Measurements from ENCODE around the gene SLC4A9.

The SLC4A9 gene, protein sequence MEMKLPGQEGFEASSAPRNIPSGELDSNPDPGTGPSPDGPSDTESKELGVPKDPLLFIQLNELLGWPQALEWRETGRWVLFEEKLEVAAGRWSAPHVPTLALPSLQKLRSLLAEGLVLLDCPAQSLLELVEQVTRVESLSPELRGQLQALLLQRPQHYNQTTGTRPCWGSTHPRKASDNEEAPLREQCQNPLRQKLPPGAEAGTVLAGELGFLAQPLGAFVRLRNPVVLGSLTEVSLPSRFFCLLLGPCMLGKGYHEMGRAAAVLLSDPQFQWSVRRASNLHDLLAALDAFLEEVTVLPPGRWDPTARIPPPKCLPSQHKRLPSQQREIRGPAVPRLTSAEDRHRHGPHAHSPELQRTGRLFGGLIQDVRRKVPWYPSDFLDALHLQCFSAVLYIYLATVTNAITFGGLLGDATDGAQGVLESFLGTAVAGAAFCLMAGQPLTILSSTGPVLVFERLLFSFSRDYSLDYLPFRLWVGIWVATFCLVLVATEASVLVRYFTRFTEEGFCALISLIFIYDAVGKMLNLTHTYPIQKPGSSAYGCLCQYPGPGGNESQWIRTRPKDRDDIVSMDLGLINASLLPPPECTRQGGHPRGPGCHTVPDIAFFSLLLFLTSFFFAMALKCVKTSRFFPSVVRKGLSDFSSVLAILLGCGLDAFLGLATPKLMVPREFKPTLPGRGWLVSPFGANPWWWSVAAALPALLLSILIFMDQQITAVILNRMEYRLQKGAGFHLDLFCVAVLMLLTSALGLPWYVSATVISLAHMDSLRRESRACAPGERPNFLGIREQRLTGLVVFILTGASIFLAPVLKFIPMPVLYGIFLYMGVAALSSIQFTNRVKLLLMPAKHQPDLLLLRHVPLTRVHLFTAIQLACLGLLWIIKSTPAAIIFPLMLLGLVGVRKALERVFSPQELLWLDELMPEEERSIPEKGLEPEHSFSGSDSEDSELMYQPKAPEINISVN

DNA sequence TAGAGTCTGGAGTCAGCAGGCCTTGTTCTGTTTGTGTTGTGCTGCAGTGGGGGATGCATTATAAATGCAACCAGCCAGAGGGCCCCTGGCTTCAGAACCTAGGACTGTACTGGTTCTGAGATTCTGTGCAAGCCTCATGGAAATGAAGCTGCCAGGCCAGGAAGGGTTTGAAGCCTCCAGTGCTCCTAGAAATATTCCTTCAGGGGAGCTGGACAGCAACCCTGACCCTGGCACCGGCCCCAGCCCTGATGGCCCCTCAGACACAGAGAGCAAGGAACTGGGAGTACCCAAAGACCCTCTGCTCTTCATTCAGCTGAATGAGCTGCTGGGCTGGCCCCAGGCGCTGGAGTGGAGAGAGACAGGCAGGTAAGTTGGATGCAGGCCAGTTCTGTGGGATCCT, at the start of gene SLC4A9:
Gene SLC4A9, plus strand, starts transcription at position 94 of the 400 bp plus-strand sequence. Its CDS starts 43 bp downstream, at position 137.
- no peak for DNase-seq (ENCODE audit: low read depth in 2 of 2)

DNA sequence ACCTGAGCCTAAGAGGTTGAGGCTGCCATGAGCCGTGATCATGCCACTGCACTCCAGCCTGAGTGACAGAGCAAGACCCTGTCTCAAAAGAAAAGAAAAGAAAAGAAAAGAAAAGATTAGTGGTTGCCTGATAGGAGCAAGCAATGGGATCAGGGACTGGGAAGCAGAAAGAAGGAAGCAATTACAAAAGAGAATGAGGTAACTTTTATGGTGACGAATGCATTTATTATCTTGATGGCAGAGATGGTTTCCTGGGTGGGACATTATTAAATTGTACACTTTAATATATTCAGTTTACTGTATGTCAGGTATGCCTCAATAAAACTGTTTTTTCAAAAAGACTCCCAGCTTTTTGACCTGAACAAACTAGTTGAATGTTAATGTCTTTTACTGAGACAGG, 49.6 kb upstream of the SLC4A9 start:
- DNase-seq (ENCODE audit: low read depth in 2 of 2) = no peak

DNA sequence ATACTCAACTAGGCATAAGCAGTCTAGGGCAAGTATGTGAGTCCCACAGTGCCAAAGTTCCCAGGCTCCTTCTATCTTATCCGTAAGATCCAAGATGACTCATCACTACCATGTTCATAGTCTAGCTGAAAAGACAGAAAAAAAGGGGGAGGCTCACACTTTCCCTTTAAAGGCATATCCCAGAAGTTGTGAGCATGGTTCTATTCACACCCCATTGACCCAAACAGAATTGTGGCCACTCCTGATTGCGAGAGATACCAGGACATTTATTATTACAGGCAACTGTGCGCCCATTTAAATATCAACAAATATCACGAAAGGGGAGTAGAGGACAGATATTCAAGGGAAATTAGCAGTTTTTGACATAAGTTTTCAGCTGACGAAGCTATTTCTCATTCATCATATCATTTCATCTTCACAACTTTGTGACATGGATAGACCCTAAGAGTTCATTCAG, 49.0 kb upstream of the SLC4A9 start:
- no peak for DNase-seq (ENCODE audit: low read depth in 2 of 2)

DNA sequence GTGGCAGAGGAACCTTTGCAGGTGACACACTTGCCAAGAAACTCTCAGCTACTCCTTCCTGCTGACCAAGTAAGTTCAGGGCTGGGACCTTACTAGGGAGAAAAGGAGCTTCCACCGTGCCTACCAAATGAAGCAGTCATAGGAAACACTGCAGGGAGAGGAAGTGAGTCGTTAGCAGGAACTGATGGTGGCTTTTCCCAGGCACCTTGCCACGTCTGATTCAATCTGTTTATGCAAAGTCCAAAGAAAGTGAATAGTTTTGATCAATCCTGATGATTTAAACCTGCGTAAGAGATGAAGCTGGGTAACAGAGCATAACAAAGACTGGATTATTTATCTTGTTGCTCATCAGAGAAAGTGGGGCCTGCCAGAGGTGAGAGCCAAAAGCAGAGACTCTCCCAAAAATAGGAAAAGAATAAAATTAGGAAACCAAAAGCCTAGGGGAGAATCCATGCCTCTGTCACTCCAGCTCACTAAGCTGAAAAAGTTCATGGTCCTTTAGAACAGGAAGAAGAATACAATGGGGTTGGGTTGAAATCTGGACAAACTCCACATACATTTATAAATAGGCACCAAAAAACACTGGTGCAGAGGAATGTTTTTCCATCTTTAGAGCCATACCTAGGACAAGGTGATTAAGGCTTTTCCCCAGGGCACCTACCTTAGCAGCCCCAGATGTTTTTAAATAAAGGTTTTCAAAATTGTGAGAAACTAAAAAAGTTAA, 47.8 kb upstream of the SLC4A9 start:
- DNase-seq (ENCODE audit: low read depth in 2 of 2) = no peak

DNA sequence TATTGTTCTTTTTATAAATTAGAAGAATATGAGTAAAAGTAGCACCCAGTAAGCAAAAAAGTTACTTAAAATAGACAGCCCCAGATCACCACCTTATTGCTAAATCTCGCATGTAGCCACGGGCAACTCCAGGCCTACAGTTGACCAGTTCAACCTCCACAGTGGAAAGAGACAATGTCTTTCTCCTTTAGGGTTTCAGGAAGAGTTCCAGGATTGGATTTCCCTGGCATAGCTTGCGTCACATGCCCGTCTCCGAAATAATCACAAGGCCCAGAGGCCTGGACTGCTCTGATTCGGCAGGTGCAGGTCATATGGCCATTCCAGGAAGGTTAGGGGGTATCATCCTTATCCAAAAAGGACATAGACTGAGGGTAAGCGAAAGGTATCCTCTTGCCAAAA, 47.2 kb upstream of the SLC4A9 start:
- DNase-seq (ENCODE audit: low read depth in 2 of 2) = no peak

DNA sequence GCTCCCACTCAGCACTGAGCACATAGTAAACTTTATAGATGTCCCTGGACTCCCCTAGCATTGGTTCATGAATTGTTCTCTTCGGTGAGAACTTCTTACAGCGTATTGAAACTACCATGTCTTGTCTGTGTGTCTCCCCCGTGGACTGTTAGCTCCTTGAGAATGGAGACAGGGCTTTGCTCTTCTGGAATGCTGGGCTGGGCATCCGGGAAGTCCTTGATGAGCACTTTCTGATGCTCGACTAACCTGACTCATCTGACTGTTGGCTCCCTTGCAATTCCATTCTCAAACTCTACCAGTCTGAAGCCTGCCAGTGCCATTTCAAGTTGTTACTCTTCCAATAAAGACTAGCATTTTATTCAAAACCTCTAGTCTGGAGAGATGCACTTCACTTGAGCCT, 42.1 kb upstream of the SLC4A9 start:
- DNase-seq (ENCODE audit: low read depth in 2 of 2) = no peak

DNA sequence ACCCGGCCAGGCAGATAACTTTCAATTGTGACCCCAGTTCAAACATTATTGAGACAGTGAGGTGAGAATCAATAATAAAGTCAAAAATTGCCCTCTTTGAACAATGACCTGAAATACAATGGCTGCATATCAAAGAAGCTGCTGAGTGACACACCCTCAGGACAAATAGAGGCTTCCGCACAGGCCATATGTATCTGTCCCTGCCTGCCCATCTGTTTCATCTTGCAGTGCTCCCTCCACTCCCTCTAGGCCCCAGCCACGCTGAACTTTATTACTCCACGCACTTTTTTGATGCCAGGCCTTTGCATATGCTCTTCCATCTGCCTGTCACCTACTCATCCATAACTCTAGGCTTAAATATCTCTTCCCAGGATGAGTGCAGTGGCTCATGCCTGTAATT, 41.2 kb upstream of the SLC4A9 start:
- DNase-seq (ENCODE audit: low read depth in 2 of 2) = no peak

DNA sequence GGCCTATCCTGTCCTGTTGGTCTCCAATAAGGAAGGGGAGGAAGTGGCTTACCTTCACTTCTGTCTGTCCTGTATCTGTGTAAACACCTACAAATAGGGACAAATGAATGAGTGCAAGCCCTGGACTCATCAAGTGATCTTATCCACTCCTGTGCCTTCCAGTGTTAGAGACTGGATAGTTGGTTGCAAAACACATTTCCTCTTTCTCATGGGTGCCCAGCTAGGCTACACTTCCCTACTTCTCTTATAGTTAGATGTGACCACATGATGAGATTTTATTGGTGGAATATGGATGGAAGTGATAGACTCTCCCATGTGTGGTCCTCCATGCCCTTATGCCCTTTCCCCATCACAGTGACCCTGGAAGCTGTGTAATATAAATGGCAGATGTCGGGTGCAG, 40.2 kb upstream of the SLC4A9 start:
- no peak for DNase-seq (ENCODE audit: low read depth in 2 of 2)

DNA sequence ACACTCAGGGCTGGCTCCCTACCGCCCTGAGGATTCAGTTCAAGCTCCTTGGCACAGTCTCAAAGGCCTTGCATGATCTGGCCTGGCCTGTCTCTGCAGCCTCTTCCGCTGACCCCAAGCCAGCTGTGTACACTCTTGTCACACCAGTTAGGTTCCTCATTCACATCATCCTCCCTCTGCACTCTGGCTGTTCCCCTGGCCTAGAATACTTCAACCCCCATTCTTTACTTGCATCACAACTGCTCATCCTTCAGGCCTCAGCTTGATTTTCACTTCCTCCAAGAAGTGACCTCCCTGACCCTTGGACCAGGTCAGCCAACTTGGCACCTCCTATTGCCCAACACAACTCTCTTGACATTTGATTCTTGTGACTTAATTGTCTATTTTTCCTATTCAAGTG, 38.2 kb upstream of the SLC4A9 start:
- DNase-seq (ENCODE audit: low read depth in 2 of 2) = no peak

DNA sequence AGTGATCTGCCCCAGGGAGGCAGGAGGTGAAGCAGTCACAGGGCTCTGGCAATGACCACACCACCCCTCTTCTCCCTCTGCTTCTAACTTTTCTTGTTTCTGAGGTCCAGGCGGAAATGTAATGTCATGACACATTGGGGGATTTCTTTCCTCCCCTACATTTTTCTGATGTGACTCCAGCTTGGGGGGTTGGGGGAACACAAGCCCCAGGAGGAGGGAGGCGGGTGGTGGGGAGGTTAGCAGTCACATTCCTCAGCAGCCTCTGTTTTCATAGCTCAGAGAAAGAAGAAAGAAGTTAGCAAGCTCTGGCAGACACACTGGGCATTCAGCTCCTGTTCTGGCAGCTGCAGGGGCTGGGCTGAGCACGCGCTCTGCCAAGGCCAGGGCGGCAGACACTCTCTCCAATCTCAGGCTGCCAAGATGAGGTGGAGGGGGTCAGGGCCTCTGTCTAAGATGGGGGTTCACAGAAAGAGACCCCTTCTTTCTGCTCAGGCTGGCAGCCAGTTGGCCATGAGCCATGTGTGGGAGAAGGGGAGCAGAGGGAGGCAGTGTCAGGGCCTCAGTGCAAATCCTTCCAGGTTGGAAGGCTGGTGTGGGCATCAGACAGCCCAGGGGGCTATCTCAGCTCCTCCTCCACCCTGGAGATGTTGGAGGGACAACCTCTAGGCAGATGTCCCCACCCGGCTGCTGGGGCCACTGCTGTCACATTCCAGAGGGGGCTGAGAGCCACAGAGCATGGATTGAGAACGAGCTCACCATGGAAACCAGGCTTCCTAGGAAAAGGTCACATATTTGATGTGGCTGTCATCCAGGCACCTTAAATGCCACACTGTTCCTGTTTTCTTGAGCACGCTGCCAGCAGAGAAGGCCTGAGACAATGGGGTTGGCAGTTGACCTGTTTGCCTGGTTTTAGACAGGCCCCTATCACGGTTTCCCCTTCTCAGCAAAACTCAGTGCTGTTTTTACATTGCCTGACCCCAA, 37.0 kb upstream of the SLC4A9 start:
- DNase-seq (ENCODE audit: low read depth in 2 of 2) = no peak

DNA sequence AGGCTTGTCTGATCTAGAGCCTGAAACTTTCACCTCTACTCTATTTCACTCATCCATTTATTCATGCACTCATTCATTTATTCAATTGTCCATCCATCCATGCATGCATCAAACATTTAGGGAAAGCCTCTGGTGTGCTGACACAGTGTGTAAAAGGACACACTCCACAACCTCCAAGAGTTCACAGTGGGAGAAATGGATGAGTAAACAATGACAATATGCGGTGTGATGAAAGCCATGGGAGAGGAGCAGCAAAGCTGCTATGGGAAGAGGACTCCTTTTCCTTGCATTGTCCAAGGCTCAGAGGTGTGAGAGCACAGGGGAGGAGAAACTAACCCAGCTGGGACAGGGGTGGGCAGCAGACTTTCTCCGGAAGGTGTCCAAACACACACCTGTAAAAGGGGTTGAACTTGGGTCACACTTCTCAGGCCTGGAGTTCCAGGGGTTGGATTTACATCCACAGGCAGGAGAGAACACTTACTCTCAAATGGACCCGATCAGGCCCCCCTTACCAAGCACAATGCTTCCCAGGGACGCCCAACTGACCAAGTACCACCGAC, 35.9 kb upstream of the SLC4A9 start:
- no peak for DNase-seq (ENCODE audit: low read depth in 2 of 2)

DNA sequence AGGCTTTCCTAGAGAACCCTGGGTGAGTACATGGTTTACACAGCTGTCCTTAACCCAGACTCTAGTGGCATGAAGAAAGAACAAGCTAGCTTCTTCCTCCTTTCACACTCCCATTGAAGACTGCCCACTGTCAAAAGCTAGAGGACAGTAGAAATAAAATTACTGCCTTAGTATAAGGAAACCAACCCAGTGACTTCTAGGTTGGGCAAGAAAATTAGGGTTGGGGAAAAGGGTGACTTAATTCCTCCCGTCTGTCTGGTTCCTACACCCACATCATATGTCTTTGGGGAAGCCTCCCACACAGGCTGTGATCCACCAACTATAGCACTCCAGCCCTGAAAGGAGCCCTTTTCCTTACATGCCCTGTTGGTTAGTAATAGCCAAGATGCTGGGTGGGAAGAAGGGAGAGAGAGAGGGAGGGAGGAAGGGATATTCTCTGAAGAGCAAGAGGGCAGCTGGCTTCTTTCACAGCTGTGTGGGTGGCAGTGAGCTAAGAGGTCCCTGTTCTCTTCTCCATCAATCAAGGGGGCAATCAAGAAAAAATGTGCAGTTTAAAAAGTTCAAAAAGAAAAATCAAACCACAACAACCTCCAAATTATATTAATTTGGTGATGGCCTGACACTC, 35.3 kb upstream of the SLC4A9 start:
- DNase-seq (ENCODE audit: low read depth in 2 of 2) = no peak

DNA sequence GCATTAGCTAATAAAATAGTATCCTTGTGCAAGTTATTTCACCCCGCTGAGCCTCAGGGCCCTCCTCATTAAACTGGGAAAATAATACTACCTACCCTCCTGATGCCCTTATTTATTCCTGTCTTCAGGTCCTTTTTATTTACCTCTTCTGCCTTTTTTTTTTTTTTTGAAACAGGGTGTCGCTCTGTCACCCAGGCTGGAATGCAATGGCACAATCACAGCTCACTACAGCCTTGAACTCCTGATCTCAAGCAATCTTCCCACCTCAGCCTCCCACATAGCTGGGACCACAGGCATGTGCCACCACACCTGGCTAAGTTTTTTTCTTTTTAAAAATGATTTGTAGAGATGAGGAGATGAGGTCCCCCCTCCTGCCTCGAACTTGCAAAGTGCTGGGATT, 34.5 kb upstream of the SLC4A9 start:
- DNase-seq (ENCODE audit: low read depth in 2 of 2) = no peak

DNA sequence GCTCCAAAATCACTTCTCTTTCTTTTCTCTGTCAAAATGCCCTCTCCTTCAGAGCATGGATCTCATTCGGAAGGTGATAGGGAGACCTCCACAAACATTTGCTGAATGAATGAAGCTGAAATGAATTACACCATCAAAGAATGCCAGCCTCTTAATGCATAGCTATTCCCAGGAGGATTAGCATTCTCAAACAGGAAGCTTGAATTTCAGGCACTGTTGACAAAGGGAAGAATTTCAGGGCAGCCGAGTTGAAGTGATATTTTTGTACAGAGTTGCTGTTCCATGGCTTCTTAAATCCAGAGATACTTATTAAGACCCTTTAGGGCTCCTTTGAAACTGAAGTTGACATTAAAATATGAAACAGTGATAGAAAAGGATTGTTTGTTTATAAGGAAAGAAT, 32.4 kb upstream of the SLC4A9 start:
- DNase-seq (ENCODE audit: low read depth in 2 of 2) = no peak

DNA sequence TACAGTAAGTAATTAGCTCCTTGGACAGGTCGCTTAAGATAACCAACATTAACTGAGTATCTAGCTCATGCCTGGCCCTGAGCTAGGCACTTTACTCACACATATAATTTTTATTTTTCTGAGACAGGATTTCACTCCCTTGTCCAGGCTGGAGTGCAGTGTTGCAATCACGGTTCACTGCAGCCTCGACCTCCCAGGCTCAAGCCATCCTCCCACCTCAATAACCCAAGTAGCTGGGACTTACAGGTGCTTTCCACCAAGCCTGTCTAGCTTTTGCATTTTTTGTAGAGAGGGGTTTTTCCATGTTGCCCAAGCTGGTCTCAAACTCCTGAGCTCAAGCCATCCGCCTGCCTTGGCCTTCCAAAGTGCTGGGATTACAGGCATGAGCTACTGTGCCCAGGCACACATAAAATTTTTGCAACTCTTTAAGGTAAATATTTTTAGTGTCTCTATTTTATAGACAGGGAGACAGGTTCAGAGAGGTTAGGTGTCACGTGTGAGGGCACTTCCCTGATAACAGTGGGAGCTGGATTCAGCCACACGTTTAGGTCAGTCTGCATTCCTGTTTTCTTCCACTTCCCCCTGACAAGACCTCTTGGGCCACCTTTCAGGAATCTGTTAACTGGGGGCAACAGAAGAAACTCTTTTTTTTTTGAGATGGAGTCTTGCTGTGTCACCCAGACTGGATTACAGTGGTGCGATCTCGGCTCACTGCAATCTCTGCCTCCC, 31.8 kb upstream of the SLC4A9 start:
- no peak for DNase-seq (ENCODE audit: low read depth in 2 of 2)

DNA sequence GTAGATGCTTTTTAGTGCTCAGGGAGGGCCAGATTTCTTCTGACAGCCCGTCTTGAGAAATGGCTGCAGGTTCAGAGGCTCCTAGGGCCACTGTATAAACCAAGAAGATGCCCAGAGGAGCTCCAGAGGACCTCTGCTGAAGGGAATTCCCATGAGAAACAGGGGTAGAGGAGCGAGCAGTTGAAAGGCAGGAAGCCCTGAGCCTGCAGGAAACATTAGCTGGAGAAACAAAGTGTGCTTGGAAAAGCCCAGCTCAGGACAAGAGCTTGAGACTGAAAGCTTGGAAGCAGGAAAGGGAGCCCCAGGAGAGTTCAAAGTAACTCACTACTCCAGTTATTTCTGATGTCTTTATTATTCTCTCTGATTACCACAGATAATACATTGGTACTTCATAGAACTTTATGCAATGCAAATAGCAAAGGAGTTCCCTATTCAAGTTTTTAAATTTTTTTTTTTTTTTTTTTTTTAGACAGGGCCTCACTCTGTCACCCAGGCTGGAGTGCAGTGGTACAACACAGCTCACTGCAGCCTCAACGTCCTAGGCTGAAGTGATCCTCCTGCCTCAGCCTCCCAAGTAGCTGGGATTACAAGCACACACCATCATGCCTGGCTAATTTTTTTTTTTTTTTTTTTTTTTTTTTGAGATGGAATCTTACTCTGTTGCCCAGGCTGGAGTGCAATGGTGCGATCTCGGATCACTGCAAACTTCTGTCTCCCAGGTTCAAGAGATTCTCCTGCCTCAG, 30.1 kb upstream of the SLC4A9 start:
- no peak for DNase-seq (ENCODE audit: low read depth in 2 of 2)

DNA sequence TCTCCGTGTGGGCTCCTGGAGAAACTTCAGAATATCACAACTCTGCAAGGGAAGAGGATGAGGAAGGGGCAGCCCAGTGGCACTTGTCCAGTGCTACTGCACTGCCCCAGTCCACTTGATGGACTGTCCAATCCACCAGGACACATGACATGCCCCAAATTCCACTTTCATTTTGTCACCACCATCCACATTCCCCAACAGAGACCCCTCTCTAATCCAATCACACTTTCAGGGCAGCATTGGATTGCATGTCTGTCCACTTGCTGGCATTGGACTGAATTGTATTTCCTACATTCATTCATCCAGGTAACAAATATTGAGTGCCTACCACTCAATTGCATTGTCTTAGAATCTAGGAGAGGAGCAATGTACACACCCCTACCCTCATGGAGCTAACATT, 28.4 kb upstream of the SLC4A9 start:
- DNase-seq (ENCODE audit: low read depth in 2 of 2) = no peak

DNA sequence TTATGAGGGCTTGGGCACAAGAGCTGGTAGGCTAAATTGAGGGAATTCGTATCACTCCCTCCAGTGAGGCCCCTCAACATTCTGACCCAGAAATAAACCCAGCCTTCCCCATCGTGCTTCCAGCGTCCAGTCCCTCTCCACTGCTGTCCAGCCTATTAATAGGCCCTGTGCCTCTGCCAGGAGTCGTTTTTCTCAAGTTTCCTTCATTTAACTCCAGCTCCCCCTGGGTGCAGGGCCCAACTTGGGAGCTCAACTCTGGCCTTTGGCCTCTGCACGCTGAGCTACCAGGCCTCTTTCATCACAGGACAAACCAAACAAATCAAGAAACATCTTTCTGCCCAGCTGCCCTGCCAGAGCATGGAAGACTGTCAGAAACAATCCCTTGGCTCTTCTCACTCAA, 23.6 kb upstream of the SLC4A9 start:
- no peak for DNase-seq (ENCODE audit: low read depth in 2 of 2)

DNA sequence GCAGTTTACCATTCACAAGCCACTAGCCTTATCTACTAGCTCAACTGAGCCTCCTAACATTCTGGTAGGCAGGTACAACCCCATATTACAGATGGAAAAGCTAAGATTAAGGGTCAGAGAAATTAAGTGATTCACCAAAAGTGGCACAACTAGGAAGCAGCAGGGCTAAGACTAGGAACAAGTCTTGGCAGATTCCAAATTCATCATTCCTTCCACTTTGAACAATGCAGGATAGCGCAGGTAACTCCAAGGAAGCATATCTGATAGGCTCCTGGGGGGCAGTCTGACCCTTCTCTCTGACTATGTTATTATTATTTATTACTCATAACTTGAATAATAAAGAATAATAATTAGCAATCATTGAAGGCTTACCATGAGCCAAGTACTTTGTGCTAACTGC, 22.1 kb upstream of the SLC4A9 start:
- DNase-seq (ENCODE audit: low read depth in 2 of 2) = no peak
